ENCODE measurements around the gene KIAA1328. TPM values are rescaled to one million over a fixed set of nuclear protein-coding genes. Genes with fewer than 3 reads are reported as not detected.
"Not testable (repeated sequence)": the region's sequence is repeated elsewhere in the genome, so short reads cannot be mapped to it uniquely, and the experiment has no call there.

The KIAA1328 gene
- total RNA-seq, 4 donors from 2014 or later: 15.4 to 51.2 (median 18.8) TPM

GRCh38 chr18:36903215-36903928 is 74.4 kb downstream of the KIAA1328 start:
- Histone ChIP-seq H3K4me3 (no peak overlapping the region), H3K4me1 (no peaks in the 10 kb centered on the region), H3K27ac (no peak overlapping the region), H3K27me3 (no peaks in the 10 kb centered on the region), H3K9me3 (no peaks in the 10 kb centered on the region), H3K36me3 (no peaks in the 10 kb centered on the region)
- no peak for DNase-seq
- no peak for TF ChIP-seq CTCF (IDR thresholded peaks at IDR 0.05)

- no peak overlapping the region for H3K4me3 ChIP-seq
- H3K4me1 ChIP-seq: no peaks in the 10 kb centered on the region
- H3K9me3 ChIP-seq: no peaks in the 10 kb centered on the region
- H3K27me3 ChIP-seq: no peaks in the 10 kb centered on the region
- TF ChIP-seq CTCF (IDR thresholded peaks at IDR 0.05): no peak
- no peak for TF ChIP-seq POLR2A (IDR thresholded peaks at IDR 0.05)
- H3K27ac ChIP-seq: no peak overlapping the region
- no peaks in the 10 kb centered on the region for H3K36me3 ChIP-seq
- DNase-seq: no peak
Observed at GRCh38 chr18:36905571-36905970, 76.6 kb downstream of the KIAA1328 start.

GRCh38 chr18:36909282-36909681 is 80.4 kb downstream of the KIAA1328 start:
- not testable (repeated sequence) for DNase-seq, H3K4me1 ChIP-seq, H3K36me3 ChIP-seq

GRCh38 chr18:36912887-36913286 is 84.0 kb downstream of the KIAA1328 start:
- Histone ChIP-seq H3K27ac (no peak overlapping the region), H3K36me3 (no peaks in the 10 kb centered on the region), H3K27me3 (no peaks in the 10 kb centered on the region), H3K4me1 (no peaks in the 10 kb centered on the region), H3K4me3 (no peak overlapping the region), H3K9me3 (no peaks in the 10 kb centered on the region)
- TF ChIP-seq CTCF (IDR thresholded peaks at IDR 0.05) (no peak), POLR2A (IDR thresholded peaks at IDR 0.05) (no peak)
- DNase-seq: no peak

More at GRCh38 chr18:36909282-36909681, 80.4 kb downstream of the KIAA1328 start:
- not testable (repeated sequence) for H3K27me3 ChIP-seq, H3K4me3 ChIP-seq, H3K27ac ChIP-seq, H3K9me3 ChIP-seq

GRCh38 chr18:36917907-36918306 is 89.0 kb downstream of the KIAA1328 start:
- TF ChIP-seq POLR2A (IDR thresholded peaks at IDR 0.05) (no peak), CTCF (IDR thresholded peaks at IDR 0.05) (no peak)
- no peak overlapping the region for H3K27ac ChIP-seq
- no peak for DNase-seq
- no peak overlapping the region for H3K4me3 ChIP-seq
- no peaks in the 10 kb centered on the region for H3K36me3 ChIP-seq
- no peaks in the 10 kb centered on the region for H3K27me3 ChIP-seq
- H3K9me3 ChIP-seq: no peaks in the 10 kb centered on the region
- H3K4me1 ChIP-seq: no peaks in the 10 kb centered on the region

- Histone ChIP-seq H3K4me3 (no peak overlapping the region), H3K27ac (no peak overlapping the region)
- no peak for DNase-seq
Observed at GRCh38 chr18:36929601-36930000, 100.7 kb downstream of the KIAA1328 start.

More at GRCh38 chr18:36929601-36930000, 100.7 kb downstream of the KIAA1328 start:
- Histone ChIP-seq H3K36me3 (no peaks in the 10 kb centered on the region), H3K27me3 (no peaks in the 10 kb centered on the region), H3K9me3 (no peaks in the 10 kb centered on the region), H3K4me1 (no peaks in the 10 kb centered on the region)
- no peak for TF ChIP-seq POLR2A (IDR thresholded peaks at IDR 0.05)
- TF ChIP-seq CTCF (IDR thresholded peaks at IDR 0.05): no peak

Data from Peyer's patch (tissue), 4 donors.